ENCODE data around the gene MRAP. TPM values are rescaled to one million over a fixed set of nuclear protein-coding genes. Genes with fewer than 3 reads are reported as not detected.

The MRAP gene
- total RNA-seq, 2 donors from 2014 or later, result not detected

DNA sequence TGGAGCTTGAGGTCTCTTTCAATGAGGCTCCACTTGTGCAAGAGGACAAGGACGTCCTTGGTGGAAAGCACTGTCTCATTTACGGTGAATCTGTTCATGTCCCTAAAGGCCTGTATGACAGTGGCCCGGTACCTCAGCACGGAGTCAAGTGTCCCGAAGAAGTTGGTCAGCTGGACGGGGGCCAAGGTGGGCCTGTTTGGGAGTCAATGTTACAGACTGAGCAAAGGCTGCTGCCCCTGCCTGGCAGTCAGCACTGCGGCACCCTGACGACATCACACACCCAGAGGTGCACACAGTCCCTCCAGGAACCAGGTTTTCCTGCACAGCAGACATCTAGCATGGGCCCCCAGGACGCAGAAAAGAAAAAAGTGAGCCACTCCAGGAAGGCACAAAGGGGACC is 19.1 kb downstream of the MRAP start:
- H3K4me3 ChIP-seq, result no peak overlapping the region
- no peak for DNase-seq
- H3K4me1 ChIP-seq, result no peaks in the 10 kb centered on the region
- H3K27me3 ChIP-seq, result no peaks in the 10 kb centered on the region
- H3K36me3 ChIP-seq, result no peaks in the 10 kb centered on the region
- H3K9ac ChIP-seq (ENCODE audit: low read depth in 2 of 2, low read length in 2 of 2), result no peak overlapping the region
- H3K27ac ChIP-seq, result no peak overlapping the region
- H3K9me3 ChIP-seq, result no peaks in the 10 kb centered on the region
- intact Hi-C loops (cut with DNase I), result no loop called here
- TF ChIP-seq, protein P1, sequence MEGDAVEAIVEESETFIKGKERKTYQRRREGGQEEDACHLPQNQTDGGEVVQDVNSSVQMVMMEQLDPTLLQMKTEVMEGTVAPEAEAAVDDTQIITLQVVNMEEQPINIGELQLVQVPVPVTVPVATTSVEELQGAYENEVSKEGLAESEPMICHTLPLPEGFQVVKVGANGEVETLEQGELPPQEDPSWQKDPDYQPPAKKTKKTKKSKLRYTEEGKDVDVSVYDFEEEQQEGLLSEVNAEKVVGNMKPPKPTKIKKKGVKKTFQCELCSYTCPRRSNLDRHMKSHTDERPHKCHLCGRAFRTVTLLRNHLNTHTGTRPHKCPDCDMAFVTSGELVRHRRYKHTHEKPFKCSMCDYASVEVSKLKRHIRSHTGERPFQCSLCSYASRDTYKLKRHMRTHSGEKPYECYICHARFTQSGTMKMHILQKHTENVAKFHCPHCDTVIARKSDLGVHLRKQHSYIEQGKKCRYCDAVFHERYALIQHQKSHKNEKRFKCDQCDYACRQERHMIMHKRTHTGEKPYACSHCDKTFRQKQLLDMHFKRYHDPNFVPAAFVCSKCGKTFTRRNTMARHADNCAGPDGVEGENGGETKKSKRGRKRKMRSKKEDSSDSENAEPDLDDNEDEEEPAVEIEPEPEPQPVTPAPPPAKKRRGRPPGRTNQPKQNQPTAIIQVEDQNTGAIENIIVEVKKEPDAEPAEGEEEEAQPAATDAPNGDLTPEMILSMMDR (IDR thresholded peaks at IDR 0.05), result no peak

DNA sequence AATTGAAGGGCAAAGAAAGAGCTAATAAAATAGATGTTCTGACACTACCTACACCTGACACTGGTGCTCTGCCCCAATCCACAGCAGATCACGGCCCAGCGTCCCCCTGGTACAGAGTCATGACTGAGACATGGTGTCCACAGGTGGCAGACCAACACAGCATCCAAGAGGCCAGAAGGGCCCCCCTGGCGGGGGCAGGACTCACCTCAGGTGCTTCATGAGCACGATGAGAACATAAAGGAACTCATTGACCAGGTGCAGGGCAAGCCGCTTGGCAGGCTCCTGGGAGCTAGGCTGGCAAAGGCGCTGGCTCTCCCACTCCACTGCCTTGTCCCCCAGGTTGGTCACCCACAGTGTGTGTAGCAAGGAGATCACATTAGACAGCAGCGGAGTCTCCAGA is 20.4 kb downstream of the MRAP start:
- H3K4me3 ChIP-seq, result no peak overlapping the region
- TF ChIP-seq, protein P1 (IDR thresholded peaks at IDR 0.05), result no peak
- no peaks in the 10 kb centered on the region for H3K4me1 ChIP-seq
- no peak overlapping the region for H3K27ac ChIP-seq
- no peaks in the 10 kb centered on the region for H3K27me3 ChIP-seq
- no peak for DNase-seq
- no peak overlapping the region for H3K9ac ChIP-seq (ENCODE audit: low read depth in 2 of 2, low read length in 2 of 2)
- no peaks in the 10 kb centered on the region for H3K36me3 ChIP-seq
- intact Hi-C loops (cut with DNase I), result no loop called here
- H3K9me3 ChIP-seq, result no peaks in the 10 kb centered on the region

DNA sequence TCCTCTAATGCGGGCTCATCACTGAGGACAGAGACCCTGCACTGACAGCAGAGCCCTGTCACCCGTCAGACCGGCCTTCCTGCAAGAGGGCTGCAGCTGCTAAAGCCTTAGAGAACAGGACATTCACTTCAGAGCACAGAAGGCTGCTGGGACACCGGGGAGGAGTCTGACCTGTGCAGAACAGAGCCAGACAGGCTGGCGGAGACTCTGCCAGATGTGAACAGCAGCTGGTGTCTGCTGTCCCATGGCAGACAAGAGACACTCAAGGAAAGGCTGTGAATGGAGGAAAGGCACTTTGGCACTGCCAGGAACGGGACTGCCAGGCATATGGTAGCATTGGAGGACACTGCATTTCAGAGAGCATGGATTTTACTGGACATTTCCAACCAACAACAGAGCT is 21.4 kb downstream of the MRAP start:
- no peaks in the 10 kb centered on the region for H3K4me1 ChIP-seq
- no peaks in the 10 kb centered on the region for H3K27me3 ChIP-seq
- no peaks in the 10 kb centered on the region for H3K36me3 ChIP-seq
- H3K9me3 ChIP-seq, result no peaks in the 10 kb centered on the region
- no peak for DNase-seq
- TF ChIP-seq, protein P1 (IDR thresholded peaks at IDR 0.05), result no peak
- intact Hi-C loops (cut with DNase I), result no loop called here
- H3K4me3 ChIP-seq, result no peak overlapping the region
- H3K27ac ChIP-seq, result no peak overlapping the region
- no peak overlapping the region for H3K9ac ChIP-seq (ENCODE audit: low read depth in 2 of 2, low read length in 2 of 2)

DNA sequence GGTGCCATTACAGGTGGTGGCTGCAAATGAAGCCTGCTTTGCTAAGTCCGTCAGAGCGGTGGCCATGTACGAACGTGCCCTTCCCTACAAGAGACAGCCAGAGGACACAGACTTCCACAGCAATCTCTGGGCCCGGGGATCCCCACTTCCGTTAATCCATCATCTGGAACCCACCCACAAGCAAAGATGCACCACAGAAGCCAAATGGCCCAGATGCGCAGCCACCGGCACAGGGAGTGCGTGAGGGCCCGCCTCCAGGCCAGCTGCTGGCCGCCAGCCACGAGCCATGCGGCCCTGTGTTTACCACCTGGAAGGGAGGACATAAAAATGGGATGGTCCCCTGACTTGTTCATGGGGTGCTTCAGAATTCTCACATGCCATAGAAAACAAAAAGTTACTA is 22.1 kb downstream of the MRAP start:
- TF ChIP-seq, protein P1 (IDR thresholded peaks at IDR 0.05), result no peak
- Histone ChIP-seq H3K4me3 (no peak overlapping the region), H3K9me3 (no peaks in the 10 kb centered on the region), H3K36me3 (no peaks in the 10 kb centered on the region), H3K4me1 (no peaks in the 10 kb centered on the region), H3K9ac (ENCODE audit: low read depth in 2 of 2, low read length in 2 of 2) (no peak overlapping the region), H3K27ac (no peak overlapping the region), H3K27me3 (no peaks in the 10 kb centered on the region)
- intact Hi-C loops (cut with DNase I), result no loop called here
- DNase-seq, result no peak

DNA sequence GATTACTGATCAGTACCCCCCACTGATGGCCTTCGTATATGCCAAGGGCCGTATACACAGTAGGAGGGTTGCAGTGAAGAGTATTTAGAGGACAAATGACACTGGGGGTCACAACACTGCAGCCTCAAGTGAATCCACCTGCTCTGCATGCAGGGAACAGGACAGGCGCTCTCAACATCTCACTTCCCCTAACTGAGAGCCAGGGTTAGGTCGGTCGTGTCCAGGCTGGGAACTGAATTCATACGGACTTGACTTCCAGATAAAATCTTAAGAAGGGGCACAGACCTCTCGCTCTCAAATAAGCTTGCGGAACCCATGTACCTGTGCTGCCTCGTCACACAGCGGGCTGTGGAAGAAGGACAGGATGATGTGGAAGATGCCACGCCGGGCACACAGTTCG is 22.8 kb downstream of the MRAP start:
- Histone ChIP-seq H3K4me1 (no peaks in the 10 kb centered on the region), H3K4me3 (no peak overlapping the region), H3K27ac (no peak overlapping the region), H3K36me3 (no peaks in the 10 kb centered on the region), H3K9ac (ENCODE audit: low read depth in 2 of 2, low read length in 2 of 2) (no peak overlapping the region), H3K9me3 (no peaks in the 10 kb centered on the region), H3K27me3 (no peaks in the 10 kb centered on the region)
- TF ChIP-seq, protein P1 (IDR thresholded peaks at IDR 0.05), result no peak
- DNase-seq, result no peak
- intact Hi-C loops (cut with DNase I), result no loop called here

DNA sequence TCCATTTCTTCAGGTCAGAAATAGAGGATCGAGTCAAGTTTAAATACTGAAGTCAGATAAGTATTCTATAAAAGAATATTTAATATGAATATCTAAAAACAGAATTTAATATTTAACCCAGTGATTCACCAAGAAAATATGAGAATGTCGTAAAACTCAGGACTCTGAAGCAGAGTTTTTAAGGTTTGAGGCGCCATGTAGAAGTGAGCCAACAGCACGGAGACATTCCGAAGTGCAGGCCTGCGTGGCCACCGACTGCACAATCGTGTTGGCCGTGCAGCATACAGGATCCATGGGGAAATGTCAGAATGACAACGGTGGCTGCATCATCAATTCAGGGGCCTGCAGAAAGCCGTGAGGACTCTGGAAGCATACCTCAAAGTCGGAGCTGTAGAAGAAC is 23.4 kb downstream of the MRAP start:
- Histone ChIP-seq H3K36me3 (no peaks in the 10 kb centered on the region), H3K4me3 (no peak overlapping the region), H3K4me1 (no peaks in the 10 kb centered on the region), H3K9me3 (no peaks in the 10 kb centered on the region), H3K27ac (no peak overlapping the region), H3K27me3 (no peaks in the 10 kb centered on the region), H3K9ac (ENCODE audit: low read depth in 2 of 2, low read length in 2 of 2) (no peak overlapping the region)
- TF ChIP-seq, protein P1 (IDR thresholded peaks at IDR 0.05), result no peak
- intact Hi-C loops (cut with DNase I), result no loop called here
- DNase-seq, result no peak
